NT2/D1 (cell line): ENCODE measurements around the gene FAM53B.

Experiments
- YY1 ChIP-seq: IDR thresholded peaks from 2 replicates; pipeline ENCODE4 v1.6.1; 2011; ENCODE audit not compliant: insufficient read length, insufficient read depth
- ZNF274 ChIP-seq: IDR thresholded peaks from 2 replicates; pipeline ENCODE4 v1.6.1; 2011; ENCODE audit warnings: mild to moderate bottlenecking, low read depth, low read length

GRCh38 chr10:124604214-124605000 lies 139.8 kb downstream of the FAM53B start:
- TF ChIP-seq ZNF274 (no peak), YY1 (no peak)
